Thyroid gland (tissue), 4 donors: ENCODE data around the gene SLC6A6. TPM values are rescaled to one million over a fixed set of nuclear protein-coding genes. Genes with fewer than 3 reads are reported as not detected.

Experiments used
- DNase-seq, 2 donors: peaks; one replicate each; pipeline ENCODE4 v3.0.0-alpha.2; 2019
- H3K27ac ChIP-seq, 3 donors: fragments of 200-600 bp; sonication (generic); 1 replicate in 2 of 3; 2 replicates in 1 of 3; pipeline ENCODE4 v1.5.1; 2016 to 2019; ENCODE audit warnings: mild to moderate bottlenecking in 1 of 3, moderate library complexity in 1 of 3
- H3K27me3 ChIP-seq: fragments of 200-600 bp; sonication (generic); one replicate; pipeline ENCODE4 v1.5.1; 2019
- H3K36me3 ChIP-seq, 2 donors: fragments of 200-600 bp; sonication (generic); one replicate each; pipeline ENCODE4 v1.5.1; 2016 to 2019
- H3K4me1 ChIP-seq, 2 donors: fragments of 200-600 bp; sonication (generic); one replicate each; pipeline ENCODE4 v1.5.1; 2017 to 2019
- H3K4me3 ChIP-seq, 3 donors: fragments of 200-600 bp; sonication (generic); replicated peaks in 1 of 3; 1 replicate in 2 of 3; 2 replicates in 1 of 3; pipeline ENCODE4 v1.5.1; 2016; ENCODE audit warnings: mild to moderate bottlenecking in 1 of 3
- H3K9me3 ChIP-seq: fragments of 200-600 bp; sonication (generic); one replicate; pipeline ENCODE4 v1.5.1; 2017
- CTCF ChIP-seq, 6 experiments: fragments of 200-600 bp in 3 of 6; fragments of 450-650 bp in 3 of 6; sonication (generic) in 3 of 6; IDR thresholded peaks; one replicate each; pipeline ENCODE4 v1.5.1; 2016 to 2019; ENCODE audit warnings: antibody characterized with exemption in 6 of 6, mild to moderate bottlenecking in 2 of 6, inconsistent platforms in 1 of 6, moderate library complexity in 1 of 6
- POLR2A ChIP-seq, 2 donors: fragments of 450-650 bp; IDR thresholded peaks; one replicate each; pipeline ENCODE4 v1.6.1; 2017; ENCODE audit warnings: antibody characterized with exemption in 2 of 2, mild to moderate bottlenecking in 2 of 2, moderate library complexity in 1 of 2
- WGBS, 2 donors: methylation state at CpG; one replicate each; pipeline ENCODE4 v1.1.5; 2017; 5-methylcytosine and 5-hydroxymethylcytosine counted together
- intact Hi-C: fragments of 100-400 bp; cut with DNase I; formaldehyde crosslinking; loops from one replicate; pipeline ENCODE4 v1.15.1; 2023
- total RNA-seq, 4 donors: library from RNA; depleted of rRNA; stranded (reverse); fragments of >200 nt; gene quantifications; one replicate each; pipeline ENCODE4 v1.2.3, GENCODE V29; 2016

The SLC6A6 gene
- total RNA-seq, 4 donors from 2014 or later: 42.7 to 98.0 (median 72.5) TPM

- 94 to 97% methylated on average over 6 of the region's 6 CpGs for WGBS, 2 donors
- H3K27ac ChIP-seq: no peak overlapping the region
Measured at GRCh38 chr3:14377044-14377837, 25.2 kb upstream of the SLC6A6 start.

GRCh38 chr3:14377838-14378169, 24.6 kb upstream of the SLC6A6 start:
- H3K4me3 ChIP-seq: no peak overlapping the region
- H3K27me3 ChIP-seq: no peaks in the 10 kb centered on the region
- TF ChIP-seq POLR2A (IDR thresholded peaks at IDR 0.05): no peak
- no peak for TF ChIP-seq CTCF (IDR thresholded peaks at IDR 0.05)
- H3K27ac ChIP-seq: no peak overlapping the region
- 90 to 91% methylated on average over 2 to 3 of the region's 3 CpGs for WGBS, 2 donors
- no peaks in the 10 kb centered on the region for H3K9me3 ChIP-seq
- H3K36me3 ChIP-seq: no peaks in the 10 kb centered on the region
- intact Hi-C loops: loop anchor here (10.0 kb wide), 1 partner anchor 173 kb away; no protein-coding TSS in a partner anchor
- H3K4me1 ChIP-seq: peaks cover under 1 to 26% of the 10 kb centered on the region in 2 donors
- no peak for DNase-seq

More at GRCh38 chr3:14377044-14377837, 25.2 kb upstream of the SLC6A6 start:
- intact Hi-C loops: loop anchor here (10.0 kb wide), 1 partner anchor 172 kb away; no protein-coding TSS in a partner anchor
- Histone ChIP-seq H3K9me3 (no peaks in the 10 kb centered on the region), H3K36me3 (no peaks in the 10 kb centered on the region), H3K27me3 (no peaks in the 10 kb centered on the region), H3K4me3 (no peak overlapping the region), H3K4me1 (peaks cover 6 to 31% of the 10 kb centered on the region in 2 donors)
- no peak for DNase-seq
- TF ChIP-seq CTCF (IDR thresholded peaks at IDR 0.05) (no peak), POLR2A (IDR thresholded peaks at IDR 0.05) (no peak)

GRCh38 chr3:14378415-14378814, 24.0 kb upstream of the SLC6A6 start:
- peaks cover 0 to 19% of the 10 kb centered on the region in 2 donors for H3K4me1 ChIP-seq
- no peak overlapping the region for H3K4me3 ChIP-seq
- no peaks in the 10 kb centered on the region for H3K9me3 ChIP-seq
- intact Hi-C loops: loop anchor here (10.0 kb wide), 1 partner anchor 174 kb away; no protein-coding TSS in a partner anchor
- H3K27me3 ChIP-seq: no peaks in the 10 kb centered on the region
- DNase-seq: no peak
- no peaks in the 10 kb centered on the region for H3K36me3 ChIP-seq
- TF ChIP-seq CTCF (IDR thresholded peaks at IDR 0.05) (no peak), POLR2A (IDR thresholded peaks at IDR 0.05) (no peak)
- 89% methylated on average over 3 to 4 of the region's 4 CpGs for WGBS, 2 donors
- no peak overlapping the region for H3K27ac ChIP-seq

GRCh38 chr3:14379843-14380242, 22.6 kb upstream of the SLC6A6 start:
- intact Hi-C loops: loop anchor here (10.0 kb wide), 1 partner anchor 175 kb away; no protein-coding TSS in a partner anchor
- 37 to 64% methylated on average over 8 to 10 of the region's 10 CpGs for WGBS, 2 donors
- peak; percentile 74 for DNase-seq
- Histone ChIP-seq H3K27ac (no peak overlapping the region), H3K4me3 (no peak overlapping the region), H3K36me3 (no peaks in the 10 kb centered on the region), H3K4me1 (peaks cover 0 to 5% of the 10 kb centered on the region in 2 donors), H3K9me3 (no peaks in the 10 kb centered on the region), H3K27me3 (no peaks in the 10 kb centered on the region)
- TF ChIP-seq CTCF (IDR thresholded peaks at IDR 0.05) (no peak), POLR2A (IDR thresholded peaks at IDR 0.05) (no peak)

GRCh38 chr3:14386254-14386653, 16.2 kb upstream of the SLC6A6 start:
- Histone ChIP-seq H3K36me3 (no peaks in the 10 kb centered on the region), H3K4me1 (peaks cover under 1 to 11% of the 10 kb centered on the region in 2 donors), H3K27ac (no peak overlapping the region), H3K27me3 (no peaks in the 10 kb centered on the region), H3K4me3 (no peak overlapping the region), H3K9me3 (no peaks in the 10 kb centered on the region)
- 74 to 78% methylated on average over 6 to 9 of the region's 9 CpGs for WGBS, 2 donors
- TF ChIP-seq CTCF (IDR thresholded peaks at IDR 0.05): no peak
- no peak for TF ChIP-seq POLR2A (IDR thresholded peaks at IDR 0.05)
- intact Hi-C loops: no loop called here
- no peak for DNase-seq
